HepG2 (cell line): ENCODE measurements around the gene NXPE3. TPM values are rescaled to one million over a fixed set of nuclear protein-coding genes. Genes with fewer than 3 reads are reported as not detected.

ENCODE experiments used
- CBX1 ChIP-seq: IDR thresholded peaks from one replicate; pipeline ENCODE4 v1.6.1; 2016; ENCODE audit warnings: antibody characterized with exemption, low read depth
- DDIT3 ChIP-seq: sonication (generic); formaldehyde crosslinking; IDR thresholded peaks from 2 replicates; pipeline ENCODE4 v1.4.0; 2020; ENCODE audit warnings: mild to moderate bottlenecking, missing genetic modification reagents
- ISL2 ChIP-seq: sonication (generic); formaldehyde crosslinking; IDR thresholded peaks from 2 replicates; pipeline ENCODE4 v1.5.0; 2020; ENCODE audit warnings: missing genetic modification reagents
- KMT2B ChIP-seq: IDR thresholded peaks from 2 replicates; pipeline ENCODE4 v1.6.1; 2016; ENCODE audit warnings: missing genetic modification reagents, missing compliant biosample characterization
- MAF1 ChIP-seq: sonication (generic); formaldehyde crosslinking; IDR thresholded peaks from 2 replicates; pipeline ENCODE4 v1.5.0; 2020; ENCODE audit warnings: missing genetic modification reagents, borderline replicate concordance
- NFATC3 ChIP-seq: sonication (generic); formaldehyde crosslinking; IDR thresholded peaks from 2 replicates; pipeline ENCODE4 v1.5.1; 2020; ENCODE audit warnings: mild to moderate bottlenecking, missing genetic modification reagents
- PAF1 ChIP-seq: IDR thresholded peaks from 2 replicates; pipeline ENCODE4 v1.6.1; 2016; ENCODE audit warnings: missing genetic modification reagents, missing compliant biosample characterization
- SOX6 ChIP-seq, 2 experiments: fragments of 450-650 bp in 1 of 2; sonication (generic) in 1 of 2; formaldehyde crosslinking in 1 of 2; IDR thresholded peaks; 2 replicates each; pipeline versions ENCODE4 v1.4.0 to v1.6.1; 2017 to 2020; ENCODE audit warnings: antibody characterized with exemption in 1 of 2, mild to moderate bottlenecking in 1 of 2, missing genetic modification reagents in 1 of 2
- SP5 ChIP-seq: IDR thresholded peaks from 2 replicates; pipeline ENCODE4 v1.6.1; 2016; ENCODE audit warnings: low read depth, borderline replicate concordance
- YEATS2 ChIP-seq: sonication (generic); formaldehyde crosslinking; IDR thresholded peaks from 2 replicates; pipeline ENCODE4 v1.4.0; 2020; ENCODE audit warnings: missing genetic modification reagents, borderline replicate concordance
- ZBTB4 ChIP-seq: sonication (generic); formaldehyde crosslinking; IDR thresholded peaks from 2 replicates; pipeline ENCODE4 v1.4.0; 2020; ENCODE audit warnings: missing genetic modification reagents, mild to moderate bottlenecking, borderline replicate concordance
- ZNF225 ChIP-seq: sonication (generic); formaldehyde crosslinking; IDR thresholded peaks from 2 replicates; pipeline ENCODE4 v1.4.0; 2020; ENCODE audit warnings: mild to moderate bottlenecking, missing genetic modification reagents
- ZNF280D ChIP-seq: sonication (generic); formaldehyde crosslinking; IDR thresholded peaks from 2 replicates; pipeline ENCODE4 v1.5.1; 2020; ENCODE audit warnings: mild to moderate bottlenecking, missing genetic modification reagents
- ZNF501 ChIP-seq: sonication (generic); formaldehyde crosslinking; IDR thresholded peaks from 2 replicates; pipeline ENCODE4 v1.5.1; 2020; ENCODE audit warnings: mild to moderate bottlenecking, moderate library complexity, missing genetic modification reagents
- ZNF563 ChIP-seq: sonication (generic); formaldehyde crosslinking; IDR thresholded peaks from 2 replicates; pipeline ENCODE4 v1.8.0; 2022; ENCODE audit warnings: mild to moderate bottlenecking, moderate library complexity, missing genetic modification reagents
- ZNF616 ChIP-seq: sonication (generic); formaldehyde crosslinking; IDR thresholded peaks from 2 replicates; pipeline ENCODE4 v1.5.0; 2020; ENCODE audit warnings: low read depth, mild to moderate bottlenecking, missing genetic modification reagents
- ZNF652 ChIP-seq: IDR thresholded peaks from 2 replicates; pipeline ENCODE4 v1.6.1; 2016; ENCODE audit warnings: low read depth, borderline replicate concordance
- ZNF776 ChIP-seq: sonication (generic); formaldehyde crosslinking; IDR thresholded peaks from 2 replicates; pipeline ENCODE4 v1.4.0; 2020; ENCODE audit warnings: mild to moderate bottlenecking, missing genetic modification reagents
- polyA plus RNA-seq, 8 experiments: library from polyadenylated mRNA; depleted of rRNA in 3 of 8; stranded (reverse) in 7 of 8; unstranded in 1 of 8; fragments of >200 nt; fragmentation: Illumina TruSeq in 4 of 8; extraction: Trizol in 4 of 8; gene quantifications; 2 replicates each; pipeline versions ENCODE4 v1.2.1 to v1.2.3, GENCODE V29; 2011 to 2016; ENCODE audit warnings: low read depth in 4 of 8, missing spikeins in 1 of 8, mixed read lengths in 1 of 8; ENCODE audit not compliant: insufficient read depth in 1 of 8
- total RNA-seq, 5 experiments: library from RNA; depleted of rRNA; stranded (reverse); fragments of >200 nt; fragmentation: Illumina TruSeq; extraction: Trizol; gene quantifications; 2 replicates each; pipeline ENCODE4 v1.2.3, GENCODE V29; 2016; ENCODE audit warnings: low read depth in 1 of 5
- TF ChIP-seq, protein P1 (sequence below): sonication (generic); formaldehyde crosslinking; IDR thresholded peaks from 2 replicates; pipeline ENCODE4 v1.5.1; 2020; ENCODE audit warnings: missing genetic modification reagents, mild to moderate bottlenecking, borderline replicate concordance
- TF ChIP-seq, protein P2 (sequence below): sonication (generic); formaldehyde crosslinking; IDR thresholded peaks from 2 replicates; pipeline ENCODE4 v1.5.0; 2020; ENCODE audit warnings: missing genetic modification reagents

Gene NXPE3
- total and polyA plus RNA-seq, 2 of the 13 experiments (the other 11 are each of a cell fraction or from before 2014, with no cell fraction given) = 3.5 to 4.7 TPM

GRCh38 chr3:101827211-101828174, 48.5 kb downstream of the NXPE3 start (continued):
- TF ChIP-seq KMT2B (CRISPR knock-in tag) = peak; percentile 82
- TF ChIP-seq ZNF652 (CRISPR knock-in tag) = no peak
- TF ChIP-seq MAF1 (CRISPR knock-in tag) = no peak
- peak; percentile 39; the same call in 1 of the 2 replicates for TF ChIP-seq ZNF501 (CRISPR knock-in tag)
- no peak for TF ChIP-seq ZNF225 (CRISPR knock-in tag)
- TF ChIP-seq ZNF616 (CRISPR knock-in tag) = 0 out of 2 replicates have a peak, but pooled peaks have one; percentile 36
- no peak for TF ChIP-seq CBX1
- TF ChIP-seq, protein P1, sequence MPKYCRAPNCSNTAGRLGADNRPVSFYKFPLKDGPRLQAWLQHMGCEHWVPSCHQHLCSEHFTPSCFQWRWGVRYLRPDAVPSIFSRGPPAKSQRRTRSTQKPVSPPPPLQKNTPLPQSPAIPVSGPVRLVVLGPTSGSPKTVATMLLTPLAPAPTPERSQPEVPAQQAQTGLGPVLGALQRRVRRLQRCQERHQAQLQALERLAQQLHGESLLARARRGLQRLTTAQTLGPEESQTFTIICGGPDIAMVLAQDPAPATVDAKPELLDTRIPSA (CRISPR knock-in tag) = no peak
- no peak for TF ChIP-seq DDIT3
- TF ChIP-seq PAF1 (CRISPR knock-in tag) = no peak
- TF ChIP-seq, protein P2, sequence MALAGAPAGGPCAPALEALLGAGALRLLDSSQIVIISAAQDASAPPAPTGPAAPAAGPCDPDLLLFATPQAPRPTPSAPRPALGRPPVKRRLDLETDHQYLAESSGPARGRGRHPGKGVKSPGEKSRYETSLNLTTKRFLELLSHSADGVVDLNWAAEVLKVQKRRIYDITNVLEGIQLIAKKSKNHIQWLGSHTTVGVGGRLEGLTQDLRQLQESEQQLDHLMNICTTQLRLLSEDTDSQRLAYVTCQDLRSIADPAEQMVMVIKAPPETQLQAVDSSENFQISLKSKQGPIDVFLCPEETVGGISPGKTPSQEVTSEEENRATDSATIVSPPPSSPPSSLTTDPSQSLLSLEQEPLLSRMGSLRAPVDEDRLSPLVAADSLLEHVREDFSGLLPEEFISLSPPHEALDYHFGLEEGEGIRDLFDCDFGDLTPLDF (CRISPR knock-in tag) = peak; percentile 45; the same call in 1 of the 2 replicates
- no peak for TF ChIP-seq SP5 (CRISPR knock-in tag)
- TF ChIP-seq ZBTB4 (CRISPR knock-in tag) = no peak
- TF ChIP-seq NFATC3 (CRISPR knock-in tag) = no peak
- 0 out of 2 replicates have a peak, but pooled peaks have one; percentile 41 for TF ChIP-seq ZNF563 (CRISPR knock-in tag)
- peak; percentile 41; the same call in 1 of the 2 replicates for TF ChIP-seq YEATS2
- 0 out of 2 replicates have a peak, but pooled peaks have one; percentile 39 for TF ChIP-seq ISL2 (CRISPR knock-in tag)
- TF ChIP-seq ZNF776 (CRISPR knock-in tag) = no peak
- 0 out of 2 replicates have a peak, but pooled peaks have one; percentile 49 for TF ChIP-seq ZNF280D (CRISPR knock-in tag)
- no peak for TF ChIP-seq SOX6 (IDR thresholded peaks at IDR 0.05)
- TF ChIP-seq SOX6 (CRISPR knock-in tag; IDR thresholded peaks at IDR 0.05) = peak; percentile 18; the same call in 1 of the 2 replicates
